ENCODE results near the gene MYO10. TPM values are rescaled to one million over a fixed set of nuclear protein-coding genes. Genes with fewer than 3 reads are reported as not detected.
A peak's percentile ranks its signal among the peaks of the same experiment; 100 is the strongest.

The MYO10 gene
- total RNA-seq, 1 donor from 2014 or later, result 80.2 TPM

- peak; percentile 98 for DNase-seq (ENCODE audit: low read depth)
- peak overlapping the region; percentile 88 for H3K27ac ChIP-seq (ENCODE audit: low read depth, low read length)
- TF ChIP-seq CTCF (IDR thresholded peaks at IDR 0.05; ENCODE audit: insufficient read depth, low read depth, low read length) (no peak), EZH2 (IDR thresholded peaks at IDR 0.05; ENCODE audit: insufficient read depth, low read length) (no peak)
Measured at GRCh38 chr5:16957304-16958196, 21.5 kb upstream of the MYO10 start.

GRCh38 chr5:16953729-16954128 is 17.6 kb upstream of the MYO10 start:
- H3K27ac Mint-ChIP-seq (ENCODE audit: unreplicated experiment), result no peak overlapping the region
- peaks cover 12% of the 10 kb centered on the region for H3K4me1 ChIP-seq (ENCODE audit: insufficient read depth, low read length)
- no peak overlapping the region for H3K27ac ChIP-seq (ENCODE audit: low read depth, low read length)
- no peaks in the 10 kb centered on the region for H3K27me3 ChIP-seq (ENCODE audit: insufficient read depth, low read length)
- H3K9me3 ChIP-seq (ENCODE audit: insufficient read depth, low read depth, low read length), result no peaks in the 10 kb centered on the region
- no peak overlapping the region for H3K4me2 ChIP-seq (ENCODE audit: low read length)
- no peaks in the 10 kb centered on the region for H4K20me1 ChIP-seq (ENCODE audit: insufficient read depth, low read length)
- no peaks in the 10 kb centered on the region for H3K36me3 ChIP-seq (ENCODE audit: insufficient read depth, low read length)
- H3K9me3 Mint-ChIP-seq (ENCODE audit: unreplicated experiment), result no peaks in the 10 kb centered on the region
- peaks cover 9% of the 10 kb centered on the region for H3K4me1 Mint-ChIP-seq (ENCODE audit: low read depth, unreplicated experiment)
- H3K27me3 Mint-ChIP-seq (ENCODE audit: low read depth, unreplicated experiment), result no peaks in the 10 kb centered on the region
- H3K79me2 ChIP-seq (ENCODE audit: insufficient read depth, low read length), result no peaks in the 10 kb centered on the region
- TF ChIP-seq EZH2 (IDR thresholded peaks at IDR 0.05; ENCODE audit: insufficient read depth, low read length), result no peak
- TF ChIP-seq CTCF (IDR thresholded peaks at IDR 0.05; ENCODE audit: insufficient read depth, low read depth, low read length), result no peak
- FAIRE-seq (no peak), DNase-seq (ENCODE audit: low read depth) (no peak)
- no peak overlapping the region for H3K9ac ChIP-seq (ENCODE audit: low read length)
- no peak overlapping the region for H2AFZ ChIP-seq (ENCODE audit: low read depth, low read length)
- no peaks in the 10 kb centered on the region for H3K36me3 Mint-ChIP-seq (ENCODE audit: low read depth, unreplicated experiment)
- H3K4me3 Mint-ChIP-seq (ENCODE audit: unreplicated experiment), result no peak overlapping the region
- no peak overlapping the region for H3K4me3 ChIP-seq (ENCODE audit: insufficient read depth, low read depth, low read length)

More at GRCh38 chr5:16957304-16958196, 21.5 kb upstream of the MYO10 start:
- Histone ChIP-seq H2AFZ (ENCODE audit: low read depth, low read length) (peak overlapping the region; percentile 48), H3K27me3 (ENCODE audit: insufficient read depth, low read length) (no peaks in the 10 kb centered on the region), H3K4me3 (ENCODE audit: insufficient read depth, low read depth, low read length) (no peak overlapping the region), H3K4me1 (ENCODE audit: insufficient read depth, low read length) (peaks cover 16% of the 10 kb centered on the region), H3K79me2 (ENCODE audit: insufficient read depth, low read length) (no peaks in the 10 kb centered on the region), H3K4me2 (ENCODE audit: low read length) (peak overlapping the region; percentile 51), H3K36me3 (ENCODE audit: insufficient read depth, low read length) (no peaks in the 10 kb centered on the region), H3K9ac (ENCODE audit: low read length) (peak overlapping the region; percentile 60), H4K20me1 (ENCODE audit: insufficient read depth, low read length) (no peaks in the 10 kb centered on the region), H3K9me3 (ENCODE audit: insufficient read depth, low read depth, low read length) (no peaks in the 10 kb centered on the region)
- no peak overlapping the region for H3K4me3 Mint-ChIP-seq (ENCODE audit: unreplicated experiment)
- H3K27ac Mint-ChIP-seq (ENCODE audit: unreplicated experiment), result peak overlapping the region; percentile 83
- peak; percentile 87 for FAIRE-seq
- peaks cover 9% of the 10 kb centered on the region for H3K4me1 Mint-ChIP-seq (ENCODE audit: low read depth, unreplicated experiment)
- H3K9me3 Mint-ChIP-seq (ENCODE audit: unreplicated experiment), result no peaks in the 10 kb centered on the region
- H3K36me3 Mint-ChIP-seq (ENCODE audit: low read depth, unreplicated experiment), result no peaks in the 10 kb centered on the region
- no peaks in the 10 kb centered on the region for H3K27me3 Mint-ChIP-seq (ENCODE audit: low read depth, unreplicated experiment)
